CD14-positive monocyte (primary cell): ENCODE measurements around the gene KLK10. TPM values are rescaled to one million over a fixed set of nuclear protein-coding genes. Genes with fewer than 3 reads are reported as not detected.

Experiments
- DNase-seq, 3 donors: peaks; one replicate each; pipeline ENCODE4 v3.0.0-alpha.2; 2011 to 2022
- H2AFZ ChIP-seq: 2 replicates; pipeline ENCODE4 v1.6.0; 2012; ENCODE audit warnings: mild to moderate bottlenecking, low read depth, low read length, inconsistent platforms; ENCODE audit not compliant: insufficient read depth, poor library complexity, severe bottlenecking
- H3K27ac ChIP-seq, 2 donors: 1 replicate in 1 of 2; 2 replicates in 1 of 2; pipeline ENCODE4 v1.5.1; 2012 to 2013; ENCODE audit warnings: low read length in 2 of 2, control low read depth in 1 of 2, inconsistent platforms in 1 of 2, low read depth in 1 of 2, mild to moderate bottlenecking in 1 of 2
- H3K27me3 ChIP-seq, 2 donors: one replicate each; pipeline versions ENCODE4 v1.6.0 to v1.6.1; 2011 to 2013; ENCODE audit warnings: low read length in 2 of 2; ENCODE audit not compliant: control insufficient read depth in 2 of 2, insufficient read depth in 2 of 2
- H3K36me3 ChIP-seq, 2 donors: replicated peaks in 1 of 2; 1 replicate in 1 of 2; 2 replicates in 1 of 2; pipeline versions ENCODE4 v1.5.1 to v1.6.1; 2012 to 2013; ENCODE audit warnings: low read length in 2 of 2, control low read depth in 1 of 2, inconsistent platforms in 1 of 2, mild to moderate bottlenecking in 1 of 2; ENCODE audit not compliant: insufficient read depth in 2 of 2, control insufficient read depth in 1 of 2
- H3K4me1 ChIP-seq, 2 donors: 1 replicate in 1 of 2; 2 replicates in 1 of 2; pipeline versions ENCODE4 v1.5.1 to v1.6.1; 2012 to 2013; ENCODE audit warnings: low read length in 2 of 2, control low read depth in 1 of 2, inconsistent platforms in 1 of 2, mild to moderate bottlenecking in 1 of 2, moderate library complexity in 1 of 2; ENCODE audit not compliant: insufficient read depth in 2 of 2, control insufficient read depth in 1 of 2
- H3K4me2 ChIP-seq: replicated peaks from 2 replicates; pipeline ENCODE3; 2012; ENCODE audit warnings: low read length, moderate library complexity, mild to moderate bottlenecking; ENCODE audit not compliant: poor library complexity, severe bottlenecking; ENCODE audit errors: extremely low read depth
- H3K4me3 ChIP-seq, 3 experiments: fragments of 200-600 bp in 1 of 3; sonication (generic) in 1 of 3; replicated peaks in 1 of 3; 1 replicate in 2 of 3; 2 replicates in 1 of 3; pipeline ENCODE4 v1.5.1; 2011 to 2013; ENCODE audit warnings: low read length in 3 of 3, mild to moderate bottlenecking in 3 of 3, control low read depth in 2 of 3, low read depth in 2 of 3, inconsistent platforms in 1 of 3, moderate library complexity in 1 of 3
- H3K79me2 ChIP-seq: 2 replicates; pipeline ENCODE4 v1.6.0; 2012; ENCODE audit warnings: mild to moderate bottlenecking, control low read depth, inconsistent platforms, low read length, moderate library complexity; ENCODE audit not compliant: insufficient read depth
- H3K9ac ChIP-seq: 2 replicates; pipeline ENCODE4 v1.6.0; 2017; ENCODE audit warnings: low read length, mild to moderate bottlenecking; ENCODE audit not compliant: insufficient read depth, poor library complexity, severe bottlenecking
- H3K9me3 ChIP-seq, 2 donors: replicated peaks in 1 of 2; 1 replicate in 1 of 2; 2 replicates in 1 of 2; pipeline versions ENCODE4 v1.5.1 to v1.6.1; 2012 to 2013; ENCODE audit warnings: low read length in 2 of 2, control low read depth in 1 of 2; ENCODE audit not compliant: control insufficient read depth in 1 of 2, insufficient read depth in 1 of 2
- H4K20me1 ChIP-seq: 2 replicates; pipeline ENCODE4 v1.6.0; 2012; ENCODE audit warnings: mild to moderate bottlenecking, low read length, control low read depth, moderate library complexity; ENCODE audit not compliant: insufficient read depth
- H3K27ac Mint-ChIP-seq, 7 donors: one replicate each; pipeline ENCODE4 v1.8.0; 2020; ENCODE audit warnings: mild to moderate bottlenecking in 7 of 7, mixed read lengths in 7 of 7, moderate library complexity in 6 of 7, inconsistent platforms in 2 of 7
- H3K27me3 Mint-ChIP-seq, 3 donors: one replicate each; pipeline ENCODE4 v1.8.0; 2021 to 2022; ENCODE audit warnings: low read depth in 3 of 3, mild to moderate bottlenecking in 3 of 3, mixed read lengths in 3 of 3, moderate library complexity in 3 of 3, inconsistent platforms in 1 of 3
- H3K36me3 Mint-ChIP-seq, 2 donors: one replicate each; pipeline ENCODE4 v1.8.0; 2020; ENCODE audit warnings: mixed read lengths in 2 of 2, inconsistent platforms in 1 of 2, mild to moderate bottlenecking in 1 of 2
- H3K4me1 Mint-ChIP-seq: one replicate; pipeline ENCODE4 v1.8.0; 2020; ENCODE audit warnings: mild to moderate bottlenecking, mixed read lengths
- H3K4me3 Mint-ChIP-seq, 2 donors: one replicate each; pipeline ENCODE4 v1.8.0; 2020; ENCODE audit warnings: mild to moderate bottlenecking in 2 of 2, mixed read lengths in 2 of 2, moderate library complexity in 1 of 2
- H3K9me3 Mint-ChIP-seq, 7 donors: one replicate each; pipeline ENCODE4 v1.8.0; 2020 to 2022; ENCODE audit warnings: mixed read lengths in 7 of 7, mild to moderate bottlenecking in 6 of 7, moderate library complexity in 6 of 7, inconsistent platforms in 2 of 7
- whole genome bisulfite sequencing: methylation state at CpG from one replicate; pipeline ENCODE4 v1.1.5; 2013; ENCODE audit warnings: missing lambda C conversion rate; ENCODE audit not compliant: insufficient coverage; 5-methylcytosine and 5-hydroxymethylcytosine counted together
- intact Hi-C, 2 donors: fragments of 100-400 bp; cut with micrococcal nuclease; formaldehyde crosslinking; loops; one replicate each; pipeline versions ENCODE4 v1.15.0 to v1.15.1; 2023
- polyA plus RNA-seq, 3 donors: library from polyadenylated mRNA; depleted of rRNA in 1 of 3; unstranded in 2 of 3; stranded (reverse) in 1 of 3; fragments of 300-500 nt in 2 of 3; fragments of >200 nt in 1 of 3; fragmentation: Illumina TruSeq in 2 of 3; gene quantifications; 1 replicate in 2 of 3; 2 replicates in 1 of 3; pipeline ENCODE4 v1.2.3, GENCODE V29; 2012 to 2021
- TF ChIP-seq, protein P1 (sequence below): fragments of 200-600 bp; IDR thresholded peaks from one replicate; pipeline ENCODE4 v1.8.0; 2022; ENCODE audit warnings: antibody characterized with exemption, mild to moderate bottlenecking

The KLK10 gene
- polyA plus RNA-seq, 3 donors: not detected

GRCh38 chr19:50969413-50969760 is 50.1 kb downstream of the KLK10 start, which contains the start of gene KLK6:
Gene KLK6, minus strand, starts transcription at chr19:50969591. Its CDS starts 1,487 bp downstream, at chr19:50968104.
- Histone ChIP-seq H3K9me3 (no peaks in the 10 kb centered on the region), H4K20me1 (no peaks in the 10 kb centered on the region), H3K4me1 (no peaks in the 10 kb centered on the region), H2AFZ (no peak within 1 kb of the TSS), H3K4me2 (no peak within 1 kb of the TSS), H3K9ac (no peak within 1 kb of the TSS), H3K36me3 (no peaks in the 10 kb centered on the region), H3K4me3 (no peak within 1 kb of the TSS), H3K27ac (no peak within 1 kb of the TSS), H3K27me3 (no peaks in the 10 kb centered on the region), H3K79me2 (no peaks in the 10 kb centered on the region)
- WGBS: 84% methylated on average over 18 of the region's 19 CpGs
- Mint-ChIP-seq H3K27ac (peak within 1 kb of the TSS in 1 of 7 donors; percentile 41), H3K4me1 (no peaks in the 10 kb centered on the region), H3K27me3 (peaks cover 8 to 19% (median 14%) of the 10 kb centered on the region in 3 donors), H3K9me3 (no peaks in the 10 kb centered on the region), H3K36me3 (no peaks in the 10 kb centered on the region), H3K4me3 (no peak within 1 kb of the TSS)
- TF ChIP-seq, protein P1, sequence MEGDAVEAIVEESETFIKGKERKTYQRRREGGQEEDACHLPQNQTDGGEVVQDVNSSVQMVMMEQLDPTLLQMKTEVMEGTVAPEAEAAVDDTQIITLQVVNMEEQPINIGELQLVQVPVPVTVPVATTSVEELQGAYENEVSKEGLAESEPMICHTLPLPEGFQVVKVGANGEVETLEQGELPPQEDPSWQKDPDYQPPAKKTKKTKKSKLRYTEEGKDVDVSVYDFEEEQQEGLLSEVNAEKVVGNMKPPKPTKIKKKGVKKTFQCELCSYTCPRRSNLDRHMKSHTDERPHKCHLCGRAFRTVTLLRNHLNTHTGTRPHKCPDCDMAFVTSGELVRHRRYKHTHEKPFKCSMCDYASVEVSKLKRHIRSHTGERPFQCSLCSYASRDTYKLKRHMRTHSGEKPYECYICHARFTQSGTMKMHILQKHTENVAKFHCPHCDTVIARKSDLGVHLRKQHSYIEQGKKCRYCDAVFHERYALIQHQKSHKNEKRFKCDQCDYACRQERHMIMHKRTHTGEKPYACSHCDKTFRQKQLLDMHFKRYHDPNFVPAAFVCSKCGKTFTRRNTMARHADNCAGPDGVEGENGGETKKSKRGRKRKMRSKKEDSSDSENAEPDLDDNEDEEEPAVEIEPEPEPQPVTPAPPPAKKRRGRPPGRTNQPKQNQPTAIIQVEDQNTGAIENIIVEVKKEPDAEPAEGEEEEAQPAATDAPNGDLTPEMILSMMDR: no peak
- no peak for DNase-seq
- intact Hi-C loops: no loop called here

GRCh38 chr19:50968716-50969412 is 50.6 kb downstream of the KLK10 start:
- intact Hi-C loops: no loop called here
- Histone ChIP-seq H2AFZ (no peak overlapping the region), H3K27me3 (no peaks in the 10 kb centered on the region), H3K79me2 (no peaks in the 10 kb centered on the region), H3K9me3 (no peaks in the 10 kb centered on the region), H3K4me2 (no peak overlapping the region), H3K4me3 (no peak overlapping the region), H3K4me1 (no peaks in the 10 kb centered on the region), H3K36me3 (no peaks in the 10 kb centered on the region), H4K20me1 (no peaks in the 10 kb centered on the region), H3K27ac (no peak overlapping the region), H3K9ac (no peak overlapping the region)
- Mint-ChIP-seq H3K27ac (no peak overlapping the region), H3K4me1 (no peaks in the 10 kb centered on the region), H3K36me3 (no peaks in the 10 kb centered on the region), H3K9me3 (peaks cover 0 to 2% (median 0%) of the 10 kb centered on the region in 7 donors), H3K4me3 (no peak overlapping the region), H3K27me3 (peaks cover 8 to 19% (median 15%) of the 10 kb centered on the region in 3 donors)
- WGBS: 35% methylated on average over 2 of the region's 7 CpGs
- DNase-seq: no peak
- TF ChIP-seq, protein P1: no peak
